Measurements from ENCODE around the gene HIF3A. TPM values are rescaled to one million over a fixed set of nuclear protein-coding genes. Genes with fewer than 3 reads are reported as not detected.

The HIF3A gene
- total and polyA plus RNA-seq, 2 of the 8 experiments (the other 6 are each of a cell fraction or from before 2014, with no cell fraction given), result 38.6 to 38.8 TPM

- TF ChIP-seq, protein P1, sequence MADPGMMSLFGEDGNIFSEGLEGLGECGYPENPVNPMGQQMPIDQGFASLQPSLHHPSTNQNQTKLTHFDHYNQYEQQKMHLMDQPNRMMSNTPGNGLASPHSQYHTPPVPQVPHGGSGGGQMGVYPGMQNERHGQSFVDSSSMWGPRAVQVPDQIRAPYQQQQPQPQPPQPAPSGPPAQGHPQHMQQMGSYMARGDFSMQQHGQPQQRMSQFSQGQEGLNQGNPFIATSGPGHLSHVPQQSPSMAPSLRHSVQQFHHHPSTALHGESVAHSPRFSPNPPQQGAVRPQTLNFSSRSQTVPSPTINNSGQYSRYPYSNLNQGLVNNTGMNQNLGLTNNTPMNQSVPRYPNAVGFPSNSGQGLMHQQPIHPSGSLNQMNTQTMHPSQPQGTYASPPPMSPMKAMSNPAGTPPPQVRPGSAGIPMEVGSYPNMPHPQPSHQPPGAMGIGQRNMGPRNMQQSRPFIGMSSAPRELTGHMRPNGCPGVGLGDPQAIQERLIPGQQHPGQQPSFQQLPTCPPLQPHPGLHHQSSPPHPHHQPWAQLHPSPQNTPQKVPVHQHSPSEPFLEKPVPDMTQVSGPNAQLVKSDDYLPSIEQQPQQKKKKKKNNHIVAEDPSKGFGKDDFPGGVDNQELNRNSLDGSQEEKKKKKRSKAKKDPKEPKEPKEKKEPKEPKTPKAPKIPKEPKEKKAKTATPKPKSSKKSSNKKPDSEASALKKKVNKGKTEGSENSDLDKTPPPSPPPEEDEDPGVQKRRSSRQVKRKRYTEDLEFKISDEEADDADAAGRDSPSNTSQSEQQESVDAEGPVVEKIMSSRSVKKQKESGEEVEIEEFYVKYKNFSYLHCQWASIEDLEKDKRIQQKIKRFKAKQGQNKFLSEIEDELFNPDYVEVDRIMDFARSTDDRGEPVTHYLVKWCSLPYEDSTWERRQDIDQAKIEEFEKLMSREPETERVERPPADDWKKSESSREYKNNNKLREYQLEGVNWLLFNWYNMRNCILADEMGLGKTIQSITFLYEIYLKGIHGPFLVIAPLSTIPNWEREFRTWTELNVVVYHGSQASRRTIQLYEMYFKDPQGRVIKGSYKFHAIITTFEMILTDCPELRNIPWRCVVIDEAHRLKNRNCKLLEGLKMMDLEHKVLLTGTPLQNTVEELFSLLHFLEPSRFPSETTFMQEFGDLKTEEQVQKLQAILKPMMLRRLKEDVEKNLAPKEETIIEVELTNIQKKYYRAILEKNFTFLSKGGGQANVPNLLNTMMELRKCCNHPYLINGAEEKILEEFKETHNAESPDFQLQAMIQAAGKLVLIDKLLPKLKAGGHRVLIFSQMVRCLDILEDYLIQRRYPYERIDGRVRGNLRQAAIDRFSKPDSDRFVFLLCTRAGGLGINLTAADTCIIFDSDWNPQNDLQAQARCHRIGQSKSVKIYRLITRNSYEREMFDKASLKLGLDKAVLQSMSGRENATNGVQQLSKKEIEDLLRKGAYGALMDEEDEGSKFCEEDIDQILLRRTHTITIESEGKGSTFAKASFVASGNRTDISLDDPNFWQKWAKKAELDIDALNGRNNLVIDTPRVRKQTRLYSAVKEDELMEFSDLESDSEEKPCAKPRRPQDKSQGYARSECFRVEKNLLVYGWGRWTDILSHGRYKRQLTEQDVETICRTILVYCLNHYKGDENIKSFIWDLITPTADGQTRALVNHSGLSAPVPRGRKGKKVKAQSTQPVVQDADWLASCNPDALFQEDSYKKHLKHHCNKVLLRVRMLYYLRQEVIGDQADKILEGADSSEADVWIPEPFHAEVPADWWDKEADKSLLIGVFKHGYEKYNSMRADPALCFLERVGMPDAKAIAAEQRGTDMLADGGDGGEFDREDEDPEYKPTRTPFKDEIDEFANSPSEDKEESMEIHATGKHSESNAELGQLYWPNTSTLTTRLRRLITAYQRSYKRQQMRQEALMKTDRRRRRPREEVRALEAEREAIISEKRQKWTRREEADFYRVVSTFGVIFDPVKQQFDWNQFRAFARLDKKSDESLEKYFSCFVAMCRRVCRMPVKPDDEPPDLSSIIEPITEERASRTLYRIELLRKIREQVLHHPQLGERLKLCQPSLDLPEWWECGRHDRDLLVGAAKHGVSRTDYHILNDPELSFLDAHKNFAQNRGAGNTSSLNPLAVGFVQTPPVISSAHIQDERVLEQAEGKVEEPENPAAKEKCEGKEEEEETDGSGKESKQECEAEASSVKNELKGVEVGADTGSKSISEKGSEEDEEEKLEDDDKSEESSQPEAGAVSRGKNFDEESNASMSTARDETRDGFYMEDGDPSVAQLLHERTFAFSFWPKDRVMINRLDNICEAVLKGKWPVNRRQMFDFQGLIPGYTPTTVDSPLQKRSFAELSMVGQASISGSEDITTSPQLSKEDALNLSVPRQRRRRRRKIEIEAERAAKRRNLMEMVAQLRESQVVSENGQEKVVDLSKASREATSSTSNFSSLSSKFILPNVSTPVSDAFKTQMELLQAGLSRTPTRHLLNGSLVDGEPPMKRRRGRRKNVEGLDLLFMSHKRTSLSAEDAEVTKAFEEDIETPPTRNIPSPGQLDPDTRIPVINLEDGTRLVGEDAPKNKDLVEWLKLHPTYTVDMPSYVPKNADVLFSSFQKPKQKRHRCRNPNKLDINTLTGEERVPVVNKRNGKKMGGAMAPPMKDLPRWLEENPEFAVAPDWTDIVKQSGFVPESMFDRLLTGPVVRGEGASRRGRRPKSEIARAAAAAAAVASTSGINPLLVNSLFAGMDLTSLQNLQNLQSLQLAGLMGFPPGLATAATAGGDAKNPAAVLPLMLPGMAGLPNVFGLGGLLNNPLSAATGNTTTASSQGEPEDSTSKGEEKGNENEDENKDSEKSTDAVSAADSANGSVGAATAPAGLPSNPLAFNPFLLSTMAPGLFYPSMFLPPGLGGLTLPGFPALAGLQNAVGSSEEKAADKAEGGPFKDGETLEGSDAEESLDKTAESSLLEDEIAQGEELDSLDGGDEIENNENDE (IDR thresholded peaks at IDR 0.05; ENCODE audit: insufficient replicate concordance, low read length), result no peak
- TF ChIP-seq TAF7 (optimal IDR thresholded peaks at IDR 0.05; ENCODE audit: borderline replicate concordance, low read depth, low read length), result no peak
- TF ChIP-seq, protein P2, sequence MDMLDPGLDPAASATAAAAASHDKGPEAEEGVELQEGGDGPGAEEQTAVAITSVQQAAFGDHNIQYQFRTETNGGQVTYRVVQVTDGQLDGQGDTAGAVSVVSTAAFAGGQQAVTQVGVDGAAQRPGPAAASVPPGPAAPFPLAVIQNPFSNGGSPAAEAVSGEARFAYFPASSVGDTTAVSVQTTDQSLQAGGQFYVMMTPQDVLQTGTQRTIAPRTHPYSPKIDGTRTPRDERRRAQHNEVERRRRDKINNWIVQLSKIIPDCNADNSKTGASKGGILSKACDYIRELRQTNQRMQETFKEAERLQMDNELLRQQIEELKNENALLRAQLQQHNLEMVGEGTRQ (IDR thresholded peaks at IDR 0.05; ENCODE audit: low read length), result no peak
- no peak for TF ChIP-seq NANOG (IDR thresholded peaks at IDR 0.05; ENCODE audit: insufficient read depth, low read depth, low read length, poor library complexity, severe bottlenecking)
- TF ChIP-seq GABPA (IDR thresholded peaks at IDR 0.05; ENCODE audit: borderline replicate concordance, insufficient read depth, low read length), result no peak
- no peak for TF ChIP-seq SIX5 (IDR thresholded peaks at IDR 0.05; ENCODE audit: low read depth, low read length)
Observed at GRCh38 chr19:46288896-46289588, 7.8 kb upstream of the HIF3A start (continued).

Measured in H1 (cell line).